ENCODE data around the gene LRRC23.
"Not testable (repeated sequence)": the region's sequence is repeated elsewhere in the genome, so short reads cannot be mapped to it uniquely, and the experiment has no call there.

GRCh38 chr12:6888794-6889193 lies 15.8 kb upstream of the LRRC23 start:
- not testable (repeated sequence) for TF ChIP-seq CTCF (IDR thresholded peaks at IDR 0.05); POLR2AphosphoS5 (IDR thresholded peaks at IDR 0.05; ENCODE audit: low read depth, low read length); MXI1 (IDR thresholded peaks at IDR 0.05; ENCODE audit: low read depth, low read length); IRF3 (IDR thresholded peaks at IDR 0.05; ENCODE audit: low read depth, low read length); TAF1 (IDR thresholded peaks at IDR 0.05; ENCODE audit: borderline replicate concordance, low read depth, low read length); EZH2phosphoT487 (IDR thresholded peaks at IDR 0.05; ENCODE audit: borderline replicate concordance, low read depth); SMC3 (IDR thresholded peaks at IDR 0.05; ENCODE audit: low read depth, low read length); USF2 (IDR thresholded peaks at IDR 0.05; ENCODE audit: borderline replicate concordance, low read depth, low read length); GABPA (IDR thresholded peaks at IDR 0.05; ENCODE audit: low read depth); FOXJ3 (CRISPR knock-in tag; IDR thresholded peaks at IDR 0.05); GATA2 (CRISPR knock-in tag; IDR thresholded peaks at IDR 0.05); SIN3A (IDR thresholded peaks at IDR 0.05; ENCODE audit: borderline replicate concordance, low read depth, low read length); EP300 (IDR thresholded peaks at IDR 0.05; ENCODE audit: borderline replicate concordance in 1 of 2, low read depth in 1 of 2, low read length in 1 of 2)
